Measurements from ENCODE around the gene THPO.

Gene THPO

DNA sequence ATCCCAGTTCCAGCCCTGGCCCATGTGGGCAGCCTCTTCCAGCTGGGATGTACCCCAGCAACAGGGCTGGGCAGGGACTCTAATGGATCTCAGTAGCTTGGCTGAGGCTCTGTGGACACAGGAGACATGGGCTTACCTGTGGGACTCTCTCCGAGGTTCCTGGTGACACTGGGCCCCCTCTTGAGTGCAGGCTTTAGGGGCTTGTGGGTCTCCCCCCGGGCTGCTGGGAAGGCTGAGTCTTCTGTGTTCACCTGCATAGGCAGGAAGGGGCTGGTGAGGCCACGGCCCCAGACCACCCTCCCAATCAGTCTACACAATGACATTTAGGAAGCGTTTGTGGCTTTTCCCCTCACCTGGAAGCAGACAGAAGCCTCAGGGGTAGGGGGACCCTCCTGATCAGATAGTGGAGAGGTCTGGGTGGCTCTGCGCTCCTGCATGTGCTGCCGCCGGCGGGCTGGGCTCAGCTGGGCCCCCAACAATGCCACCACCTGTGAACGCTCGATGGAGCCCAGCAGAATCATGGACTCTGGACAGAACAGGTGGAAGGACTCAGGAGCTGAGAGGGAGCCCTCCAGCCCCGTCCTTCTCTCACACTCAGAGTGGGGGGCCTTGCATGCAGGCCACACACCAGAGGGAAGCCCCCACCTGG, 25.0 kb downstream of the THPO start:
- Histone ChIP-seq H3K79me2 (no peaks in the 10 kb centered on the region), H3K4me2 (ENCODE audit: low read length) (no peak overlapping the region), H3K27ac (no peak overlapping the region), H3K4me1 (peaks cover 4% of the 10 kb centered on the region), H2AFZ (no peak overlapping the region), H3K36me3 (ENCODE audit: control insufficient read depth, insufficient read depth, low read length) (no peaks in the 10 kb centered on the region), H3K4me3 (ENCODE audit: low read depth, low read length) (no peak overlapping the region), H3K9me3 (ENCODE audit: control insufficient read depth, low read length) (no peaks in the 10 kb centered on the region), H3K9ac (no peak overlapping the region), H3K27me3 (ENCODE audit: control insufficient read depth, insufficient read depth, low read length) (no peaks in the 10 kb centered on the region)
- TF ChIP-seq, protein P1, sequence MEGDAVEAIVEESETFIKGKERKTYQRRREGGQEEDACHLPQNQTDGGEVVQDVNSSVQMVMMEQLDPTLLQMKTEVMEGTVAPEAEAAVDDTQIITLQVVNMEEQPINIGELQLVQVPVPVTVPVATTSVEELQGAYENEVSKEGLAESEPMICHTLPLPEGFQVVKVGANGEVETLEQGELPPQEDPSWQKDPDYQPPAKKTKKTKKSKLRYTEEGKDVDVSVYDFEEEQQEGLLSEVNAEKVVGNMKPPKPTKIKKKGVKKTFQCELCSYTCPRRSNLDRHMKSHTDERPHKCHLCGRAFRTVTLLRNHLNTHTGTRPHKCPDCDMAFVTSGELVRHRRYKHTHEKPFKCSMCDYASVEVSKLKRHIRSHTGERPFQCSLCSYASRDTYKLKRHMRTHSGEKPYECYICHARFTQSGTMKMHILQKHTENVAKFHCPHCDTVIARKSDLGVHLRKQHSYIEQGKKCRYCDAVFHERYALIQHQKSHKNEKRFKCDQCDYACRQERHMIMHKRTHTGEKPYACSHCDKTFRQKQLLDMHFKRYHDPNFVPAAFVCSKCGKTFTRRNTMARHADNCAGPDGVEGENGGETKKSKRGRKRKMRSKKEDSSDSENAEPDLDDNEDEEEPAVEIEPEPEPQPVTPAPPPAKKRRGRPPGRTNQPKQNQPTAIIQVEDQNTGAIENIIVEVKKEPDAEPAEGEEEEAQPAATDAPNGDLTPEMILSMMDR (IDR thresholded peaks at IDR 0.05), result no peak

DNA sequence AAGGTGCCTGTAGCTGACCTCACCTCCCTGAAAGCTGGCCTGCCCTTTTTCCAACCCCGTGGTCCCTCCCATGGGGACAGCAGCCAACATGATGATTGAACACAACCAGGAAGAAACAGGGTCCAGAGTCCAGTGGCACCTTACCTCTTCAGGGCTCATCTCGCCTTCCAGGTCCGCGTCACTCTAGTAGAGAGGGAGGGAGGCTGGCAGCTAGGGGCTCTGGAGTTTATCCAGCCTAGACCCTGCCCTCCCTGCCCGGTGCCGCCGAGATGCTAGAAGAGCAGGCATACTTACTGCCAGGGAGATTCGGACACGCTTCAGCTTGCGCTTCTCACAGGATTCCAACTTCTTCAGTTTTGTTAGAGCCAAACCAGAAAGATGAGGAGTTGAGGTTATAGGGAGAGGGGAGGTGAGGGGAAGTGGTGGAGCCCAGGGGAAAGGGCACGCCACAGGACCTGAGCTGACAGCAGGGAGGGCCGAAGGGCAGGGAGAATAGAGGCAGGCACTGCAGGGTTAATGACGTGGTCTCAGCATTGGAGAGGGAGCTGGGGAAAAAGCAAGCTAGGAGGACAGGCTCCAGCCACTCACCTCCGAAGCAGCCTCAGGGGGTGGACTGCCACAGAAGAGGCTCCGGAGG, 25.7 kb downstream of the THPO start:
- H3K4me1 ChIP-seq, result peaks cover 11% of the 10 kb centered on the region
- H3K79me2 ChIP-seq, result no peaks in the 10 kb centered on the region
- H3K27ac ChIP-seq, result no peak overlapping the region
- no peak overlapping the region for H3K4me3 ChIP-seq (ENCODE audit: low read depth, low read length)
- TF ChIP-seq, protein P1 (IDR thresholded peaks at IDR 0.05), result no peak
- no peak overlapping the region for H3K9ac ChIP-seq
- H3K4me2 ChIP-seq (ENCODE audit: low read length), result no peak overlapping the region
- no peak overlapping the region for H2AFZ ChIP-seq
- H3K27me3 ChIP-seq (ENCODE audit: control insufficient read depth, insufficient read depth, low read length), result no peaks in the 10 kb centered on the region
- H3K36me3 ChIP-seq (ENCODE audit: control insufficient read depth, insufficient read depth, low read length), result no peaks in the 10 kb centered on the region
- no peaks in the 10 kb centered on the region for H3K9me3 ChIP-seq (ENCODE audit: control insufficient read depth, low read length)

DNA sequence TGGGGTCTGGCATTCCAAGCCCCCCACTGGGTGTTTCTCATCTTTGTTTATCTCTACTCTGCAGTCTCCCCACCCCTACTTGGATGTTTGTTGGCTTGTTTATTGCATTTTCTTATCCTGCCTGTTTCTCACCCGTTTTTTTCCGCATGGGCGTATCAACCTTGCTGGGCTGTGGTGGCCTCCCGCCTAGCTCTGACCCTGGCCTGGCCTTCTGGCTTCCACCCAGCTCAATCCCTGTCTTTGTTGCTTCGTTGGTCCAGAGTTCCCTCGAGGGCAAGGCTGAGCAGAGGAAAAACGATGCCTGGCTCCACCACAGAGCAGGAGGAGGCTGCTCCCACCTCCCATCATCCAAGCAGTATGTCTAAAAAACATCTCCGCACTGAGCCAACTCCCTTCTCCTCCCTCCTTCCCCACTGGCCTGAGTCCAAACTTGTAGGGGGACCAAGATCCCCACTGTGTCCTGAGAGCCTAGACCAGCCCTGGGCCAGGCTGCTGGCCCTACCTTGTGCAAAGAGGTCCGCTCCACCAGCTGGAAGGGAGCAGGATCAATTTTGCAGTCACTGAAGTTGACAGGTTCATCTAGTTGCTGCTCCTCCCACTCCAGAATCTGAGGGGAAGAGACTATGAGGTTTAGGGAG, 26.4 kb downstream of the THPO start:
- TF ChIP-seq, protein P1 (IDR thresholded peaks at IDR 0.05), result no peak
- no peak overlapping the region for H3K27ac ChIP-seq
- H3K4me1 ChIP-seq, result peaks cover 11% of the 10 kb centered on the region
- H3K4me2 ChIP-seq (ENCODE audit: low read length), result no peak overlapping the region
- H2AFZ ChIP-seq, result no peak overlapping the region
- no peaks in the 10 kb centered on the region for H3K9me3 ChIP-seq (ENCODE audit: control insufficient read depth, low read length)
- no peak overlapping the region for H3K4me3 ChIP-seq (ENCODE audit: low read depth, low read length)
- H3K79me2 ChIP-seq, result no peaks in the 10 kb centered on the region
- H3K36me3 ChIP-seq (ENCODE audit: control insufficient read depth, insufficient read depth, low read length), result no peaks in the 10 kb centered on the region
- no peak overlapping the region for H3K9ac ChIP-seq
- H3K27me3 ChIP-seq (ENCODE audit: control insufficient read depth, insufficient read depth, low read length), result no peaks in the 10 kb centered on the region

DNA sequence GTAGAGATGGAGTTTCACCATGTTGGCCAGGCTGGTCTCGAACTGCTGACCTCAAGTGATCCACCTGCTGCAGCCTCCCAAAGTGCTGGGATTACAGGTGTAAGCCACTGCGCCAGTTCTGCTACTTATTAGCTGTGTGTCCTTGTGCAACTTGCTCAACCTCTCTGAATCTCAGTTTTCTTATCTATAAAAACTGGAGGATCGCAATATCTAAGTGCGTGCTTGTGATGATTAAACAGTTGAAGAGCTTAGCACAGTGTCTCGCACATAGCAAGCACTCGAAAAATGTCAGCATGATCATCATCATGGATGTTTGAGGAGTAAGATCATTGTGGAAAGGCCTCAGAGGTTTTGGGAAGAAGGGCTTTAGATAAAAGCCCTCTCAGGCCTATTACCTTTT, 27.4 kb downstream of the THPO start:
- Histone ChIP-seq H3K79me2 (no peaks in the 10 kb centered on the region), H3K9me3 (ENCODE audit: control insufficient read depth, low read length) (no peaks in the 10 kb centered on the region), H3K4me1 (peaks cover 11% of the 10 kb centered on the region), H3K4me2 (ENCODE audit: low read length) (no peak overlapping the region), H3K27me3 (ENCODE audit: control insufficient read depth, insufficient read depth, low read length) (no peaks in the 10 kb centered on the region), H2AFZ (no peak overlapping the region), H3K4me3 (ENCODE audit: low read depth, low read length) (no peak overlapping the region), H3K27ac (no peak overlapping the region), H3K9ac (no peak overlapping the region), H3K36me3 (ENCODE audit: control insufficient read depth, insufficient read depth, low read length) (no peaks in the 10 kb centered on the region)
- TF ChIP-seq, protein P1 (IDR thresholded peaks at IDR 0.05), result no peak
